Endothelial cell (in vitro differentiated cells): ENCODE data around the gene FAXDC2. TPM values are rescaled to one million over a fixed set of nuclear protein-coding genes. Genes with fewer than 3 reads are reported as not detected.

Experiments used
- DNase-seq: peaks from one replicate; pipeline ENCODE4 v3.0.0; 2021; ENCODE audit warnings: low spot score
- H3K27ac Mint-ChIP-seq: one replicate; pipeline ENCODE4 v1.8.0; 2021; ENCODE audit warnings: mixed read lengths, inconsistent platforms; ENCODE audit not compliant: unreplicated experiment
- H3K27me3 Mint-ChIP-seq: one replicate; pipeline ENCODE4 v1.8.0; 2021; ENCODE audit warnings: mild to moderate bottlenecking, moderate library complexity, mixed read lengths, inconsistent platforms; ENCODE audit not compliant: unreplicated experiment
- H3K36me3 Mint-ChIP-seq: one replicate; pipeline ENCODE4 v1.8.0; 2021; ENCODE audit warnings: mild to moderate bottlenecking, low read depth, mixed read lengths, inconsistent platforms; ENCODE audit not compliant: unreplicated experiment
- H3K4me1 Mint-ChIP-seq: one replicate; pipeline ENCODE4 v1.8.0; 2021; ENCODE audit warnings: mild to moderate bottlenecking, mixed read lengths, inconsistent platforms; ENCODE audit not compliant: unreplicated experiment
- H3K4me3 Mint-ChIP-seq: one replicate; pipeline ENCODE4 v1.8.0; 2021; ENCODE audit warnings: mild to moderate bottlenecking, mixed read lengths, inconsistent platforms; ENCODE audit not compliant: unreplicated experiment
- H3K9me3 Mint-ChIP-seq: one replicate; pipeline ENCODE4 v1.8.0; 2021; ENCODE audit warnings: mixed read lengths, inconsistent platforms; ENCODE audit not compliant: unreplicated experiment
- CTCF ChIP-seq: fragments of 200-600 bp; sonication (generic); IDR thresholded peaks from one replicate; pipeline ENCODE4 v1.5.0; 2021; ENCODE audit warnings: antibody characterized with exemption; ENCODE audit not compliant: unreplicated experiment
- total RNA-seq: library from RNA; stranded (reverse); fragmentation: NEBNext Ultra II Directional; extraction: Animal tissue kit (Norgen Biotek cat#: 25700); gene quantifications from one replicate; pipeline ENCODE4 v1.2.1, GENCODE V29; 2021; ENCODE audit not compliant: unreplicated experiment

The FAXDC2 gene
- total RNA-seq, 1 donor from 2014 or later, result 9.3 TPM

- Mint-ChIP-seq H3K4me1 (no peaks in the 10 kb centered on the region), H3K4me3 (no peak overlapping the region), H3K27ac (no peak overlapping the region), H3K9me3 (no peaks in the 10 kb centered on the region), H3K36me3 (peaks cover 53% of the 10 kb centered on the region), H3K27me3 (no peaks in the 10 kb centered on the region)
- TF ChIP-seq CTCF, result no peak
- DNase-seq, result no peak
These were observed 48.4 kb downstream of the FAXDC2 start for GRCh38 chr5:154802050-154802449.

- H3K36me3 Mint-ChIP-seq, result peaks cover 52% of the 10 kb centered on the region
- TF ChIP-seq CTCF, result no peak
- no peaks in the 10 kb centered on the region for H3K27me3 Mint-ChIP-seq
- no peaks in the 10 kb centered on the region for H3K9me3 Mint-ChIP-seq
- H3K4me3 Mint-ChIP-seq, result no peak overlapping the region
- no peak for DNase-seq
- H3K27ac Mint-ChIP-seq, result no peak overlapping the region
- H3K4me1 Mint-ChIP-seq, result no peaks in the 10 kb centered on the region
These were observed 49.3 kb downstream of the FAXDC2 start for GRCh38 chr5:154801083-154801482.

DNA sequence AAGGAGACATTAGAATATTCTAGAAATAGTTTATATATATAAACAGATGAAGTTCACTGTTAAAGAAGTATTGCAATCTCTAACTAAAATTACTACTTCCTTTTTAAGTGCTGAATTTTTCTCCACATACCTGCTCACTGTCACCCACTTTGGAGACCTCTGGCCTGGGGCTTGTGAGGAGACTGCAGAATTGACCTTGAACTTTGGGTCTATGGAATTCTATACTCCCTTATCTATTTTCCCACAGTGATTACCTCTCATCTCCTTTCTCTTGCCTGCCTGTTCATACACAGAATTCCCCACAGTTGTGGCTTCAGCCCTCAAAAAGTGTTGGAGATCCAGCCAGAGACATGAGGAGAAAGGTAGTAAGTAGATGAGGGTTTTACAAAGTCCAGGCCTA is 49.8 kb downstream of the FAXDC2 start:
- H3K36me3 Mint-ChIP-seq, result peaks cover 52% of the 10 kb centered on the region
- no peak overlapping the region for H3K27ac Mint-ChIP-seq
- H3K4me3 Mint-ChIP-seq, result no peak overlapping the region
- TF ChIP-seq CTCF, result no peak
- no peaks in the 10 kb centered on the region for H3K27me3 Mint-ChIP-seq
- H3K9me3 Mint-ChIP-seq, result no peaks in the 10 kb centered on the region
- H3K4me1 Mint-ChIP-seq, result no peaks in the 10 kb centered on the region
- DNase-seq, result no peak

DNA sequence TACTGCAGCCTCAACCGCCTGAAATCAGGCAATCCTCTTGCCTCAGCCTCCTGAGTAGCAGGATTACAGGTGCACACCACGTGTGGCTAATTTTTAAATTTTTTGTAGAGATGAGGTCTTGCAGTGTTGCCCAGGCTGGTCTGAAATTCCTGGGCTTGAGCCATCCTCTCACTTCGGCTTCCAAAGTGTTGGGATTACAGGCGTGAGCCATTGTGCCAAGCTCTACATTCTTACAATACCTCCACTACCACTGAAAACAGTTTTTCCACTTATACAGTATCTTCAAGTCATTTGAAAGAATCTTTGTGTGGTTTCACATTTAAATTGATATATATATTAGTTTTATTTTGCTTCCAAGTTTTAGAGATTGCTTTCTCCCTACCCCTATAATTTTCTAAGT is 52.6 kb downstream of the FAXDC2 start:
- H3K27me3 Mint-ChIP-seq, result peaks cover 2% of the 10 kb centered on the region
- H3K36me3 Mint-ChIP-seq, result peaks cover 52% of the 10 kb centered on the region
- no peak for TF ChIP-seq CTCF
- H3K4me3 Mint-ChIP-seq, result no peak overlapping the region
- H3K27ac Mint-ChIP-seq, result no peak overlapping the region
- no peak for DNase-seq
- peaks cover 13% of the 10 kb centered on the region for H3K4me1 Mint-ChIP-seq
- no peaks in the 10 kb centered on the region for H3K9me3 Mint-ChIP-seq

DNA sequence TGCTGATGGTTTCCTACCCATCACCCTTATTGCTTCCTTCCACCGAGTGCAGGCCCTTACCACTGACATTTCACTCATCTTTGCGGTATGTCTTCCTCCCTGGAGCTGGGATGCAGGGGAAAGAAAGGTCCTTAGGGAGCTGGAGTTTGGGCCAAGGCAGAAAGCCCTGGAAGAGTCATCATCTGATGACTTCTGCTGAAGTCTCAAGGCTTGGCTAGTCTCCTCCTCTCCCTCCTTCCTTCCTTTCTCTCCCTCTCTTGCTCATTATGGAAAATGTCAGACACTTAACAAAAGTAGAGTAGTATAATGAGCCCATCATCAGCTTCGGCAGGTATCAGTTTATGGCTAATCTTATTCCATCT is 55.2 kb downstream of the FAXDC2 start:
- DNase-seq, result no peak
- no peak overlapping the region for H3K4me3 Mint-ChIP-seq
- no peaks in the 10 kb centered on the region for H3K9me3 Mint-ChIP-seq
- no peak overlapping the region for H3K27ac Mint-ChIP-seq
- TF ChIP-seq CTCF, result no peak
- H3K27me3 Mint-ChIP-seq, result peaks cover 2% of the 10 kb centered on the region
- H3K4me1 Mint-ChIP-seq, result peaks cover 20% of the 10 kb centered on the region
- peaks cover 44% of the 10 kb centered on the region for H3K36me3 Mint-ChIP-seq
